Measurements from ENCODE around the gene NTN3. TPM values are rescaled to one million over a fixed set of nuclear protein-coding genes. Genes with fewer than 3 reads are reported as not detected.

Gene NTN3
- total RNA-seq, 1 experiment from 2014 or later = not detected

- CTCF ChIA-PET = interaction anchor here (0.6 to 2.3 kb wide), 5 partner anchors 9 to 144 kb away, joined by 3 to 4 read pairs (median 4); partner anchors contain the start of gene ABCA3
- BruUV-seq (replicated peaks) = no TSS peak
- no peak for DNase-seq (ENCODE audit: unreplicated experiment)
- H3K27me3 Mint-ChIP-seq (ENCODE audit: insufficient read depth, unreplicated experiment) = no peaks in the 10 kb centered on the region
- H3K4me3 Mint-ChIP-seq (ENCODE audit: unreplicated experiment) = no peak overlapping the region
- POLR2A ChIA-PET = interaction anchor here (0.6 to 1.1 kb wide), 2 partner anchors 15 to 36 kb away, joined by 3 read pairs; no protein-coding TSS in a partner anchor
- TF ChIP-seq CTCF (IDR thresholded peaks at IDR 0.05; ENCODE audit: unreplicated experiment) = no peak
- H3K4me1 Mint-ChIP-seq (ENCODE audit: insufficient read depth, unreplicated experiment) = peaks cover 4% of the 10 kb centered on the region
- H3K27ac Mint-ChIP-seq (ENCODE audit: low read depth, unreplicated experiment) = no peak overlapping the region
- intact Hi-C loops (cut with micrococcal nuclease) = no loop called here
- H3K36me3 Mint-ChIP-seq (ENCODE audit: insufficient read depth, unreplicated experiment) = peaks cover 4% of the 10 kb centered on the region
- no peaks in the 10 kb centered on the region for H3K9me3 Mint-ChIP-seq (ENCODE audit: unreplicated experiment)
These were observed 13.1 kb downstream of the NTN3 start for GRCh38 chr16:2483939-2484897.

- DNase-seq (ENCODE audit: unreplicated experiment) = no peak
- H3K9me3 Mint-ChIP-seq (ENCODE audit: unreplicated experiment) = no peaks in the 10 kb centered on the region
- no TSS peak for BruUV-seq (replicated peaks)
- POLR2A ChIA-PET = interaction anchor here (0.6 kb wide), 1 partner anchor 16 kb away, joined by 3 read pairs; no protein-coding TSS in a partner anchor
- no peak overlapping the region for H3K27ac Mint-ChIP-seq (ENCODE audit: low read depth, unreplicated experiment)
- peaks cover 4% of the 10 kb centered on the region for H3K36me3 Mint-ChIP-seq (ENCODE audit: insufficient read depth, unreplicated experiment)
- H3K4me1 Mint-ChIP-seq (ENCODE audit: insufficient read depth, unreplicated experiment) = peaks cover 4% of the 10 kb centered on the region
- intact Hi-C loops (cut with micrococcal nuclease) = no loop called here
- H3K27me3 Mint-ChIP-seq (ENCODE audit: insufficient read depth, unreplicated experiment) = no peaks in the 10 kb centered on the region
- no peak overlapping the region for H3K4me3 Mint-ChIP-seq (ENCODE audit: unreplicated experiment)
- TF ChIP-seq CTCF (IDR thresholded peaks at IDR 0.05; ENCODE audit: unreplicated experiment) = no peak
- CTCF ChIA-PET = interaction anchor here (0.6 to 2.3 kb wide), 3 partner anchors 9 to 145 kb away, joined by 3 to 4 read pairs (median 3); partner anchors contain the start of gene ABCA3
These were observed 13.9 kb downstream of the NTN3 start for GRCh38 chr16:2484898-2485508.

DNA sequence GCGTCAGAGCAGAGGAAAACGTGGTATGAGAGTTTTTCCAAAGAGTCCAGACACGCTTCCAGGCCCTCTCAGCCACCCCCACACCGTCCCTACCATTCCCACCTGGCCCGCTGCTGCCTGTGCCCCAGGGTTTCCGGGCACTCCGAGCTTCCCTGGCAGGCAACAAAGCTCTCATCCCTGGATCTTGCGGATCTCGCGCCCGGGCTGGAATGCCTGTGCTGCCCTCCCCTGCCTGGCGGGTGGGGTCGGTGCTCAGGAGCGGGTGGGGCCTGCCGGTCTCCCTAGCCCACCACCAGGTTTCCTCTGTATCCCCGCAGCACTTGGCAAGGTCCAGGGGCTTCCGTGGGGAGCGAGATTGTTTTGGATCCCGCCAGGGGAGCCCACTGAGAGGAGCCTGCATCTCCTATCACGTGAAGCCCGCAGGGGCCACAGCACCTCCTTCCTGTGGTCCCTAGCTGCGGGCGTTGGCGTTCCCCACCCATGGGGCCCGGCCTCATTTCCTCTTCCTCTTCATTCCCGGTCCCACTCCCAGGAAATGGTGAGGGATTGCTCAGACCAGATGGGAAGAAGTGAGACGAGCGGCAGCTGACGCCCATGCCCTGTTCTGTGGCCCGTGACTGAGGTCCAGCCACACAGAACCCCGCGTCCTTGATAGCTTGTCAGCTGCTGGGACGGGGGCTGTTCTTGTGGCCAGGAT, 14.9 kb downstream of the NTN3 start:
- H3K36me3 Mint-ChIP-seq (ENCODE audit: insufficient read depth, unreplicated experiment) = no peaks in the 10 kb centered on the region
- no peaks in the 10 kb centered on the region for H3K9me3 Mint-ChIP-seq (ENCODE audit: unreplicated experiment)
- intact Hi-C loops (cut with micrococcal nuclease) = no loop called here
- H3K27me3 Mint-ChIP-seq (ENCODE audit: insufficient read depth, unreplicated experiment) = no peaks in the 10 kb centered on the region
- H3K4me1 Mint-ChIP-seq (ENCODE audit: insufficient read depth, unreplicated experiment) = peaks cover 4% of the 10 kb centered on the region
- no peak overlapping the region for H3K4me3 Mint-ChIP-seq (ENCODE audit: unreplicated experiment)
- no peak overlapping the region for H3K27ac Mint-ChIP-seq (ENCODE audit: low read depth, unreplicated experiment)
- CTCF ChIA-PET = interaction anchor here (2.3 kb wide), 1 partner anchor 16 kb away, joined by 4 read pairs; no protein-coding TSS in a partner anchor
- POLR2A ChIA-PET = no interaction called here
- DNase-seq (ENCODE audit: unreplicated experiment) = no peak
- no TSS peak for BruUV-seq (replicated peaks)
- no peak for TF ChIP-seq CTCF (IDR thresholded peaks at IDR 0.05; ENCODE audit: unreplicated experiment)
